Measurements from ENCODE around the gene GLTPD2. TPM values are rescaled to one million over a fixed set of nuclear protein-coding genes. Genes with fewer than 3 reads are reported as not detected.

GLTPD2 gene
- total RNA-seq, 1 donor from 2014 or later: not detected

GRCh38 chr17:4810696-4811290 lies 22.0 kb downstream of the GLTPD2 start:
- no peak for TF ChIP-seq CTCF (conservative IDR thresholded peaks at IDR 0.05)
- H3K36me3 Mint-ChIP-seq (ENCODE audit: low read depth): peaks cover 14% of the 10 kb centered on the region
- H3K27ac Mint-ChIP-seq (ENCODE audit: unreplicated experiment): no peak overlapping the region
- DNase-seq (ENCODE audit: low read depth, low spot score): no peak
- peak overlapping the region; percentile 80 for H3K4me3 Mint-ChIP-seq
- H3K4me1 Mint-ChIP-seq: peaks cover 30% of the 10 kb centered on the region
- no peaks in the 10 kb centered on the region for H3K27me3 Mint-ChIP-seq (ENCODE audit: low read depth)
- H3K9me3 Mint-ChIP-seq: no peaks in the 10 kb centered on the region

GRCh38 chr17:4811471-4811870 lies 22.7 kb downstream of the GLTPD2 start:
- no peak for TF ChIP-seq CTCF (conservative IDR thresholded peaks at IDR 0.05)
- Mint-ChIP-seq H3K9me3 (no peaks in the 10 kb centered on the region), H3K36me3 (ENCODE audit: low read depth) (peaks cover 14% of the 10 kb centered on the region), H3K27ac (ENCODE audit: unreplicated experiment) (no peak overlapping the region), H3K27me3 (ENCODE audit: low read depth) (no peaks in the 10 kb centered on the region), H3K4me3 (peak overlapping the region; percentile 38), H3K4me1 (peaks cover 24% of the 10 kb centered on the region)
- DNase-seq (ENCODE audit: low read depth, low spot score): no peak

- H3K9me3 Mint-ChIP-seq: no peaks in the 10 kb centered on the region
- peaks cover 14% of the 10 kb centered on the region for H3K36me3 Mint-ChIP-seq (ENCODE audit: low read depth)
- H3K27ac Mint-ChIP-seq (ENCODE audit: unreplicated experiment): no peak overlapping the region
- TF ChIP-seq CTCF (conservative IDR thresholded peaks at IDR 0.05): no peak
- no peaks in the 10 kb centered on the region for H3K27me3 Mint-ChIP-seq (ENCODE audit: low read depth)
- peaks cover 21% of the 10 kb centered on the region for H3K4me1 Mint-ChIP-seq
- H3K4me3 Mint-ChIP-seq: no peak overlapping the region
- no peak for DNase-seq (ENCODE audit: low read depth, low spot score)
Observed at GRCh38 chr17:4812690-4813089, 23.9 kb downstream of the GLTPD2 start.

- no peak overlapping the region for H3K4me3 Mint-ChIP-seq
- peaks cover 15% of the 10 kb centered on the region for H3K36me3 Mint-ChIP-seq (ENCODE audit: low read depth)
- DNase-seq (ENCODE audit: low read depth, low spot score): no peak
- peaks cover 6% of the 10 kb centered on the region for H3K4me1 Mint-ChIP-seq
- H3K27me3 Mint-ChIP-seq (ENCODE audit: low read depth): no peaks in the 10 kb centered on the region
- TF ChIP-seq CTCF (conservative IDR thresholded peaks at IDR 0.05): peak; percentile 48
- H3K27ac Mint-ChIP-seq (ENCODE audit: unreplicated experiment): no peak overlapping the region
- H3K9me3 Mint-ChIP-seq: no peaks in the 10 kb centered on the region
Observed at GRCh38 chr17:4815043-4815675, 26.4 kb downstream of the GLTPD2 start.

GRCh38 chr17:4816826-4817225 lies 28.1 kb downstream of the GLTPD2 start:
- no peaks in the 10 kb centered on the region for H3K4me1 Mint-ChIP-seq
- H3K4me3 Mint-ChIP-seq: no peak overlapping the region
- no peaks in the 10 kb centered on the region for H3K9me3 Mint-ChIP-seq
- no peaks in the 10 kb centered on the region for H3K27me3 Mint-ChIP-seq (ENCODE audit: low read depth)
- peaks cover 10% of the 10 kb centered on the region for H3K36me3 Mint-ChIP-seq (ENCODE audit: low read depth)
- no peak overlapping the region for H3K27ac Mint-ChIP-seq (ENCODE audit: unreplicated experiment)
- DNase-seq (ENCODE audit: low read depth, low spot score): no peak
- TF ChIP-seq CTCF (conservative IDR thresholded peaks at IDR 0.05): no peak
